Urinary bladder (tissue), 4 donors: Measurements from ENCODE around the gene DOK4. TPM values are rescaled to one million over a fixed set of nuclear protein-coding genes. Genes with fewer than 3 reads are reported as not detected.
"Not testable (repeated sequence)": the region's sequence is repeated elsewhere in the genome, so short reads cannot be mapped to it uniquely, and the experiment has no call there.

Experiments used
- DNase-seq: peaks from one replicate; pipeline ENCODE4 v3.0.0-alpha.2; 2015; ENCODE audit errors: extremely low spot score
- H3K27ac ChIP-seq: one replicate; pipeline ENCODE4 v1.5.1; 2013; ENCODE audit warnings: low read depth, mild to moderate bottlenecking, moderate library complexity
- H3K36me3 ChIP-seq: one replicate; pipeline ENCODE4 v1.6.1; 2013; ENCODE audit warnings: mild to moderate bottlenecking, moderate library complexity; ENCODE audit not compliant: insufficient read depth
- H3K4me1 ChIP-seq: one replicate; pipeline ENCODE4 v1.6.1; 2013; ENCODE audit warnings: mild to moderate bottlenecking, moderate library complexity; ENCODE audit not compliant: insufficient read depth
- H3K4me3 ChIP-seq: one replicate; pipeline ENCODE4 v1.5.1; 2013; ENCODE audit warnings: low read depth, low read length
- WGBS: extraction: QIAGEN DNeasy Blood & Tissue Kit; methylation state at CpG from one replicate; pipeline ENCODE4 v1.1.7; 2013; 5-methylcytosine and 5-hydroxymethylcytosine counted together
- polyA plus RNA-seq: library from polyadenylated mRNA; stranded (reverse); fragments of 200-250 nt; gene quantifications from one replicate; pipeline ENCODE4 v1.2.3, GENCODE V29; 2013
- total RNA-seq: library from RNA; depleted of rRNA; stranded (reverse); fragments of >200 nt; gene quantifications from one replicate; pipeline ENCODE4 v1.2.3, GENCODE V29; 2014
- donor health status: healthy with polysubstance abuse.
- donor health status: healthy.

Gene DOK4
- total and polyA plus RNA-seq, 2 donors, result 11.8 to 21.3 TPM

DNA sequence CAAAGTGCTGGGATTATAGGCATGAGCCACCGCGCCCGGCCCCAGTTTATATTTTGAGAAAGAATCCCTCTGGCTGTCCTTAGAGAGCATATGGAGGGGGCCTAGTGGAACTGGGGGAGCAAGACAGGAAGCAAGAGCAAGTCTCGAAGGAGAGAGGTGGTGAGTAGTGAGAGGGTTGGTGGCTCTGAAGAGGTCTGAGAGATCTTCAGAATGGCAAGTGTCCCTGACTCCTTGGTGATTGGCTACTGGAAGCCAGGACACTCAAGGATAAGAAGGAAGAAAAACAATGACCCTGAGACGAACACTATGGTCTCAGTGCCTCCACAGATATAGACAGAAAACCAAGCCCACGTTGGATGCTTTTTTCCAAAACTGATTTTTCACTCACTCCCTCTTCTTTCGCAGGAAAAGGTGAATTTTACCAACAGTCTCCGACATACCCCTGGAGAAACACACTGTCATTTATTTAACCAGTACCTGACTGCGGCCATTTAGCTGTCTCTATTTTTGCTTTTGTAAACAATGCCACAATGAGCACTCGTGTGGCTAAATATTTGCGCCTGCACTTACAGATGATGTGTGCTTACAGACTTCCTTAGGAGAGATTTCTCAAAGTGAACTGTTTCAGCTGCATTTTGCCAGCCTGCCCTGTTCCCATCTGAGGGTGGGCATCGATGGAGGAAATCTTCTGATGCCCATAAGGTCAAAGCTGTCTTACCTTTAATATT is 15.9 kb upstream of the DOK4 start:
- 72% methylated on average over 12 of the region's 12 CpGs for WGBS
- no peaks in the 10 kb centered on the region for H3K36me3 ChIP-seq
- no peaks in the 10 kb centered on the region for H3K4me1 ChIP-seq
- DNase-seq, result no peak
- no peak overlapping the region for H3K27ac ChIP-seq
- H3K4me3 ChIP-seq, result no peak overlapping the region

DNA sequence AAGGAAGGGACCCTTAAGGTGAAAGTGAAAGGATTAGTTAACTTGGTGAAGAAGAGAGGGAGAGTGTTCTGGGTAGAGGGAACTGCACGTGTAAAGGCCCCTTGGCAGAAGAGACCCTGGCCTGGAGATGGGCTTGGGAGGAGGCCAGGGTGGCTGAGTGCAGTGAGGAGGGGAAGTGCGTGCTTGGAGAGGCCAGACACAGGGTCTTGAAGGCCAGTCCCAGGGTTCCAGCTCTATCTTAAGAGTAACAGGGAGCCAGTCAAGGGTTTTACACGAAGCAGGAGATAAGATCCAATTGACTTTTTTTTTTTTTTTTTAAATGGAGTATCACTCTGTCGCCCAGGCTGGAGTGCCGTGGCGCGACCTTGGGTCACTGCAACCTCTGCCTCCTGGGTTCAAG is 15.2 kb upstream of the DOK4 start:
- Histone ChIP-seq H3K36me3 (no peaks in the 10 kb centered on the region), H3K27ac (no peak overlapping the region)
- 80% methylated on average over 7 of the region's 7 CpGs for WGBS

GRCh38 chr16:57500578-57501111 is 14.4 kb upstream of the DOK4 start:
- no peaks in the 10 kb centered on the region for H3K36me3 ChIP-seq
- H3K27ac ChIP-seq, result no peak overlapping the region
- H3K4me1 ChIP-seq, result no peaks in the 10 kb centered on the region
- DNase-seq, result no peak
- 54% methylated on average over 9 of the region's 9 CpGs for WGBS
- H3K4me3 ChIP-seq, result no peak overlapping the region

More for the DNA sequence above, 15.2 kb upstream of the DOK4 start:
- H3K4me3 ChIP-seq, result no peak overlapping the region
- no peak for DNase-seq
- no peaks in the 10 kb centered on the region for H3K4me1 ChIP-seq

DNA sequence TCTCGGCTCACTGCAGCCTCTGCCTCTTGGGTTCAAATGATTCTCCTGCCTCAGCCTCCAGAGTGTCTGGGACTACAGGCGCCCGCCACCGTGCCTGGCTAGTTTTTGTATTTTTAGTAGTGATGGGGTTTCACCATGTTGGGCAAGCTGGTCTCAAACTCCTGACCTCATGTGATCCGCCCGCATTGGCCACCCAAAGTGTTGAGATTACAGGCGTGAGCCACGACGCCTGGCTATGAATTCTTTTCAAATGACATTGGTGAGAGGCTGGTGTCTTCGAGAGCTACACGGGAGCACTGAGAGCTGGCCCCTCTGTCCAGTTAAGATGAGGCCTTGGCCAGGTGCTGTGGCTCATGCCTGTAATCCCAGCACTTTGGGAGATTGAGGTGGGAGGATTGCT is 13.6 kb upstream of the DOK4 start:
- not testable (repeated sequence) for H3K4me1 ChIP-seq, H3K4me3 ChIP-seq, H3K27ac ChIP-seq, DNase-seq, H3K36me3 ChIP-seq
- WGBS, result 89% methylated on average over 11 of the region's 11 CpGs

DNA sequence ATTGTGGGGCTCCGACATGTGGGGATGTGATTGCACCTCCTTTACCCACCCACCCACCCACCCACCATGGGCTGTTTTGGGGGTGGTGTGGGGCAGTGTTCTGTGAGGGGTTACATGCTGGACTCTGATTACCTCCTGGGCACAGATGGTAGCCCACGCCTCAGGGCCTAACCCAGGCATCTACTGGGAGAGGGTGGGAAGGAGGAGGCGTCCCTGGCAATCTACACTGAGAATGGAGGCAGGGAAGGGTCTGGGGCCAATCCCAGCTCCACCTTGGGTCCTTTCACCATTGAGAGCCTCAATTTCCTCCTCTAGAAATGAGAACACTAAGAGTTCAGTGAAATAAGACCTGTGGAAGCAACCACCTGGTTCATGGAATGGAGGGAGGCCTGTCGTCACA is 11.7 kb upstream of the DOK4 start:
- Histone ChIP-seq H3K36me3 (no peaks in the 10 kb centered on the region), H3K27ac (no peak overlapping the region), H3K4me3 (no peak overlapping the region), H3K4me1 (no peaks in the 10 kb centered on the region)
- WGBS, result 94% methylated on average over 4 of the region's 4 CpGs
- no peak for DNase-seq

DNA sequence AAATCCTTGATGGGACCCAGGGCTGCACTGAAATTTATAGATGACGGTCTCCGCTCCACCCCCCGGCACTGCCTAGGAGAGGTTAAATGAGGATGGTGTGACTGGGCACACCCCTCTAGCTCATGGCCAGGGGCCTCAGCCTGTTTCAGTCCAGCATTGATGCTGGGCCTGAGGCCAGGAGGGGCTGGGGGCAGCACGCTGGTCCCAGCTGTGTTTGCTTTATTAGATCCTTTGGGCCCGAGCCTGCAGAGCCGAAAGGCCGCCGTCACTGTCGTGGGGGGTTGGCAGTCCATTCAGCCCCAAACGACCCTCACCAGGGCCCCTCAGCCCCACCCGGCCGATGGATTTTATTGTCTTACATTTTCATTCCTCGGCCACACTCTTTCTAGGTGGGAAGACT is 10.8 kb upstream of the DOK4 start:
- Histone ChIP-seq H3K36me3 (no peaks in the 10 kb centered on the region), H3K27ac (no peak overlapping the region), H3K4me3 (no peak overlapping the region), H3K4me1 (no peaks in the 10 kb centered on the region)
- WGBS, result 57% methylated on average over 13 of the region's 13 CpGs
- DNase-seq, result no peak

DNA sequence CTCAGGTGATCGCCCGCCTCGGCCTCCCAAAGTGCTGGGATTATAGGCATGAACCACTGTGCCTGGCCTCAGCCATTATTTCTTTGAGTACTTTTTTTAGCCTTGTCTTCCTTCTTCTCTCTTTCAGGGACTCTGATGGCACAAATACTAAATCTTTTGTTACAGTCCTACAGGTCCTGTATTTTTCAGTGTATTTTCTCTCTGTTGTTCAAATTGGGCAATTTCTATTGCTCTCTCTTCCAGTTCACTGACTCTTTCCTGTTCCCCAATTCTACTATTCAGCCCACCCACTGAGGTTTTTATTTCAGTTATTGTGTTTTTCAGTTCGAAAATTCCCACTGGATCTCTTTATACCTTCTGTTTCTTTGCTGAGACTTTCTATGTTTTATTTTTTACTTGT is 7.5 kb upstream of the DOK4 start:
- H3K36me3 ChIP-seq, result no peaks in the 10 kb centered on the region
- no peak overlapping the region for H3K4me3 ChIP-seq
- no peak overlapping the region for H3K27ac ChIP-seq
- no peaks in the 10 kb centered on the region for H3K4me1 ChIP-seq
- 90% methylated on average over 4 of the region's 4 CpGs for WGBS
- DNase-seq, result no peak

DNA sequence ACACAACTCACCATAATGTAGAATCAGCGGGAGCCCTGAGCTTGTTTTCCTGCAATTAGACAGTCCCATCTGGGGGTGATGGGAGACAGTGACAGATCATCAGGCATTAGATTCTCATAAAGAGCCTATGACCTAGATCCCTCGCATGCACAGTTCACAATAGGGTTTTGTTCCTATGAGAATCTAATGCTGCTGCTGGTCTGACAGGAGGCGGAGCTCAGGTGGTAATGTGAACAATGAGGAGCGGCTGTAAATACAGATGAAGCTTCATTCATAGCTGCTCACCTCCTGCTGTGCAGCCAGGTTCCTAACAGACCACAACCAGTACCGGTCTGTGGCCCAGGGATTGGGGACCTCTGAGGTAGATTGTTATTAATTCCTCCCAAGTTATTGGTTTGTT is 2.9 kb upstream of the DOK4 start:
- no peak overlapping the region for H3K27ac ChIP-seq
- no peak for DNase-seq
- WGBS, result 95% methylated on average over 5 of the region's 5 CpGs
- no peak overlapping the region for H3K4me3 ChIP-seq
- H3K36me3 ChIP-seq, result no peaks in the 10 kb centered on the region
- H3K4me1 ChIP-seq, result no peaks in the 10 kb centered on the region

- Histone ChIP-seq H3K27ac (peak overlapping the region; percentile 52), H3K36me3 (no peaks in the 10 kb centered on the region), H3K4me1 (no peaks in the 10 kb centered on the region), H3K4me3 (peak overlapping the region; percentile 85)
- 83% methylated on average over 8 of the region's 8 CpGs for WGBS
- DNase-seq, result no peak
These were observed 853 bp upstream of the DOK4 start for GRCh38 chr16:57486858-57487834.

GRCh38 chr16:57485091-57485915 is 990 bp downstream of the DOK4 start:
- no peak for DNase-seq
- Histone ChIP-seq H3K4me1 (no peaks in the 10 kb centered on the region), H3K4me3 (peak overlapping the region; percentile 85), H3K27ac (peak overlapping the region; percentile 55), H3K36me3 (no peaks in the 10 kb centered on the region)
- WGBS, result 67% methylated on average over 14 of the region's 14 CpGs

- Histone ChIP-seq H3K27ac (no peak overlapping the region), H3K4me3 (no peak overlapping the region), H3K36me3 (no peaks in the 10 kb centered on the region), H3K4me1 (no peaks in the 10 kb centered on the region)
- DNase-seq, result no peak
- WGBS, result 86% methylated on average over 8 of the region's 8 CpGs
These were observed 1.7 kb downstream of the DOK4 start for GRCh38 chr16:57484515-57485005.

GRCh38 chr16:57483725-57484514 is 2.4 kb downstream of the DOK4 start:
- no peaks in the 10 kb centered on the region for H3K4me1 ChIP-seq
- H3K36me3 ChIP-seq, result no peaks in the 10 kb centered on the region
- no peak overlapping the region for H3K27ac ChIP-seq
- H3K4me3 ChIP-seq, result no peak overlapping the region
- no peak for DNase-seq
- 67% methylated on average over 19 of the region's 19 CpGs for WGBS
